Measurements from ENCODE around the gene KCNB1. TPM values are rescaled to one million over a fixed set of nuclear protein-coding genes. Genes with fewer than 3 reads are reported as not detected.

Gene KCNB1
- total RNA-seq, 1 experiment from 2014 or later: 0.09 TPM

- no peak for TF ChIP-seq CTCF (IDR thresholded peaks at IDR 0.05; ENCODE audit: insufficient read depth in 1 of 2, low read depth in 1 of 2, low read length in 1 of 2, severe bottlenecking in 1 of 2, unreplicated experiment in 1 of 2)
- Mint-ChIP-seq H3K4me3 (ENCODE audit: unreplicated experiment) (no peak overlapping the region), H3K9me3 (ENCODE audit: unreplicated experiment) (no peaks in the 10 kb centered on the region), H3K27me3 (ENCODE audit: insufficient read depth, unreplicated experiment) (no peaks in the 10 kb centered on the region), H3K36me3 (ENCODE audit: insufficient read depth, unreplicated experiment) (no peaks in the 10 kb centered on the region), H3K4me1 (ENCODE audit: low read depth, unreplicated experiment) (peaks cover 20% of the 10 kb centered on the region), H3K27ac (ENCODE audit: unreplicated experiment) (peak overlapping the region; percentile 5)
- H3K36me3 ChIP-seq (ENCODE audit: control insufficient read depth, insufficient read depth, low read length): no peaks in the 10 kb centered on the region
- intact Hi-C loops (cut with micrococcal nuclease; ENCODE audit: unreplicated experiment): no loop called here
- H3K9me3 ChIP-seq: no peaks in the 10 kb centered on the region
- ChIA-PET POLR2A (no interaction called here), CTCF (no interaction called here)
- no TSS peak for BruUV-seq (replicated peaks)
- no peak for DNase-seq
- no peak overlapping the region for H3K4me3 ChIP-seq (ENCODE audit: low read depth, low read length)
- H3K4me1 ChIP-seq: peaks cover 10% of the 10 kb centered on the region
- H3K27me3 ChIP-seq (replicated peaks; ENCODE audit: control insufficient read depth, insufficient read depth, low read length): no peaks in the 10 kb centered on the region
These were observed 62.2 kb downstream of the KCNB1 start for GRCh38 chr20:49420292-49420691.

DNA sequence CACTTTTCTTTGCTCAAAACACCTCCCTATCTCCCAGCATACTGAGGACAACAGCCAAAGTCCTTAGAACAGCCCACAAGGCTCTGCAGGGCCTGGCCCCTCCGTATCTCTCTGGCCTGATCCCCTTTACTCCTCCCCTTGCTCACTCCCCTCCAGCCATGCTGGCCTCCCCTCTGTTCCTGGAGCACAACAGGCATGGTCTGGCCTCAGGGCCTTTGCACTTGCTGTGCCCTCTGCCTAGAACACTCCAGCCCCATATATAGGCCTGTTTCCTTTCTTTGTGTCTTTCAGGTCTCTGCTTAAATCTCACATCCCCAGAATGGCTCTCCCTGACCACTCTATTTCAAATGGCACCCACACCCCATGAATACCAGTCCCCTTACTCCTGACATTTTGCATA is 62.7 kb downstream of the KCNB1 start:
- no peak for TF ChIP-seq CTCF (IDR thresholded peaks at IDR 0.05; ENCODE audit: insufficient read depth in 1 of 2, low read depth in 1 of 2, low read length in 1 of 2, severe bottlenecking in 1 of 2, unreplicated experiment in 1 of 2)
- H3K27me3 Mint-ChIP-seq (ENCODE audit: insufficient read depth, unreplicated experiment): no peaks in the 10 kb centered on the region
- no TSS peak for BruUV-seq (replicated peaks)
- ChIA-PET POLR2A (no interaction called here), CTCF (no interaction called here)
- Histone ChIP-seq H3K4me3 (ENCODE audit: low read depth, low read length) (no peak overlapping the region), H3K4me1 (peaks cover 10% of the 10 kb centered on the region), H3K9me3 (no peaks in the 10 kb centered on the region), H3K27me3 (replicated peaks; ENCODE audit: control insufficient read depth, insufficient read depth, low read length) (no peaks in the 10 kb centered on the region), H3K36me3 (ENCODE audit: control insufficient read depth, insufficient read depth, low read length) (no peaks in the 10 kb centered on the region)
- no peak for DNase-seq
- no peaks in the 10 kb centered on the region for H3K9me3 Mint-ChIP-seq (ENCODE audit: unreplicated experiment)
- H3K27ac Mint-ChIP-seq (ENCODE audit: unreplicated experiment): peak overlapping the region; percentile 5
- intact Hi-C loops (cut with micrococcal nuclease; ENCODE audit: unreplicated experiment): no loop called here
- H3K4me3 Mint-ChIP-seq (ENCODE audit: unreplicated experiment): no peak overlapping the region
- no peaks in the 10 kb centered on the region for H3K36me3 Mint-ChIP-seq (ENCODE audit: insufficient read depth, unreplicated experiment)
- peaks cover 20% of the 10 kb centered on the region for H3K4me1 Mint-ChIP-seq (ENCODE audit: low read depth, unreplicated experiment)

- H3K27me3 ChIP-seq (replicated peaks; ENCODE audit: control insufficient read depth, insufficient read depth, low read length): no peaks in the 10 kb centered on the region
- H3K4me3 ChIP-seq (ENCODE audit: low read depth, low read length): no peak overlapping the region
- DNase-seq: no peak
- H3K9me3 Mint-ChIP-seq (ENCODE audit: unreplicated experiment): no peaks in the 10 kb centered on the region
- H3K36me3 ChIP-seq (ENCODE audit: control insufficient read depth, insufficient read depth, low read length): no peaks in the 10 kb centered on the region
- no peaks in the 10 kb centered on the region for H3K36me3 Mint-ChIP-seq (ENCODE audit: insufficient read depth, unreplicated experiment)
- H3K4me1 Mint-ChIP-seq (ENCODE audit: low read depth, unreplicated experiment): peaks cover 20% of the 10 kb centered on the region
- H3K4me1 ChIP-seq: peaks cover 10% of the 10 kb centered on the region
- BruUV-seq (replicated peaks): no TSS peak
- CTCF ChIA-PET: interaction anchor here (0.9 to 2.8 kb wide), 2 partner anchors 9 to 65 kb away, joined by 3 to 13 read pairs; no protein-coding TSS in a partner anchor
- no peaks in the 10 kb centered on the region for H3K9me3 ChIP-seq
- no peak for TF ChIP-seq CTCF (IDR thresholded peaks at IDR 0.05; ENCODE audit: insufficient read depth in 1 of 2, low read depth in 1 of 2, low read length in 1 of 2, severe bottlenecking in 1 of 2, unreplicated experiment in 1 of 2)
- intact Hi-C loops (cut with micrococcal nuclease; ENCODE audit: unreplicated experiment): no loop called here
- peaks cover 3% of the 10 kb centered on the region for H3K27me3 Mint-ChIP-seq (ENCODE audit: insufficient read depth, unreplicated experiment)
- POLR2A ChIA-PET: no interaction called here
- no peak overlapping the region for H3K27ac Mint-ChIP-seq (ENCODE audit: unreplicated experiment)
- no peak overlapping the region for H3K4me3 Mint-ChIP-seq (ENCODE audit: unreplicated experiment)
These were observed 63.7 kb downstream of the KCNB1 start for GRCh38 chr20:49418809-49419208.

All from Caco-2 (cell line).